ENCODE results near the gene PLCB1.
"Not testable (repeated sequence)": the region's sequence is repeated elsewhere in the genome, so short reads cannot be mapped to it uniquely, and the experiment has no call there.

- not testable (repeated sequence) for TF ChIP-seq CEBPB (IDR thresholded peaks at IDR 0.05; ENCODE audit: low read depth, low read length); POLR2A (IDR thresholded peaks at IDR 0.05; ENCODE audit: low read depth, low read length); FOS (IDR thresholded peaks at IDR 0.05; ENCODE audit: low read depth, low read length); CTCF (conservative IDR thresholded peaks at IDR 0.05; ENCODE audit: low read depth, low read length); RAD21 (IDR thresholded peaks at IDR 0.05; ENCODE audit: low read length); RFX5 (IDR thresholded peaks at IDR 0.05; ENCODE audit: low read depth, low read length); ELK1 (IDR thresholded peaks at IDR 0.05; ENCODE audit: borderline replicate concordance, low read depth, low read length); BHLHE40 (IDR thresholded peaks at IDR 0.05; ENCODE audit: low read depth, low read length)
Observed at GRCh38 chr20:8853211-8853610, 721.1 kb downstream of the PLCB1 start.
